Lung (tissue), 12 donors: ENCODE data around the gene DOCK1. TPM values are rescaled to one million over a fixed set of nuclear protein-coding genes. Genes with fewer than 3 reads are reported as not detected.

Experiments
- ATAC-seq: fragments of 200-7000 bp; cut with Tn5 transposase; one replicate; pipeline ENCODE4 v1.9.1; 2020; ENCODE audit warnings: moderate number of reproducible peaks; ENCODE audit not compliant: insufficient read depth, low FRiP score
- DNase-seq, 3 donors: peaks; one replicate each; pipeline ENCODE4 v3.0.0-alpha.2; 2013 to 2017
- H3K27ac ChIP-seq, 2 donors: one replicate each; pipeline ENCODE4 v1.5.1; 2013; ENCODE audit warnings: mild to moderate bottlenecking in 2 of 2, moderate library complexity in 2 of 2, control low read depth in 1 of 2, inconsistent platforms in 1 of 2, low read depth in 1 of 2, low read length in 1 of 2
- H3K27me3 ChIP-seq, 3 donors: one replicate each; pipeline ENCODE4 v1.5.1; 2013; ENCODE audit warnings: low read length in 2 of 3; ENCODE audit not compliant: control insufficient read depth in 3 of 3, insufficient read depth in 3 of 3
- H3K36me3 ChIP-seq, 4 donors: one replicate each; pipeline ENCODE4 v1.5.1; 2013; ENCODE audit warnings: low read length in 4 of 4, mild to moderate bottlenecking in 1 of 4, moderate library complexity in 1 of 4; ENCODE audit not compliant: control insufficient read depth in 4 of 4, insufficient read depth in 4 of 4
- H3K4me1 ChIP-seq, 5 donors: one replicate each; pipeline ENCODE4 v1.5.1; 2013; ENCODE audit warnings: low read length in 5 of 5, mild to moderate bottlenecking in 2 of 5, moderate library complexity in 1 of 5; ENCODE audit not compliant: control insufficient read depth in 5 of 5, insufficient read depth in 5 of 5
- H3K4me3 ChIP-seq: one replicate; pipeline ENCODE4 v1.5.1; 2013; ENCODE audit warnings: mild to moderate bottlenecking, control low read depth, moderate library complexity
- H3K9ac ChIP-seq, 2 donors: one replicate each; pipeline ENCODE4 v1.5.1; 2013; ENCODE audit warnings: low read length in 2 of 2, control low read depth in 1 of 2; ENCODE audit not compliant: insufficient read depth in 1 of 2
- H3K9me3 ChIP-seq, 4 donors: one replicate each; pipeline ENCODE4 v1.5.1; 2013; ENCODE audit warnings: low read length in 3 of 4, mild to moderate bottlenecking in 1 of 4, moderate library complexity in 1 of 4; ENCODE audit not compliant: control insufficient read depth in 4 of 4, insufficient read depth in 3 of 4
- WGBS, 2 donors: extraction: QIAGEN DNeasy Blood & Tissue Kit; methylation state at CpG; one replicate each; pipeline ENCODE4 v1.1.7; 2013; 5-methylcytosine and 5-hydroxymethylcytosine counted together
- polyA plus RNA-seq, 2 donors: library from polyadenylated mRNA; stranded (reverse); fragments of 200-250 nt; gene quantifications; one replicate each; pipeline ENCODE4 v1.2.1, GENCODE V29; 2013
- total RNA-seq, 2 donors: library from RNA; depleted of rRNA in 1 of 2; stranded (reverse); fragments of >200 nt in 1 of 2; gene quantifications; one replicate each; pipeline ENCODE4 v1.2.1, GENCODE V29; 2014 to 2021
- TF ChIP-seq, protein P1 (sequence below): IDR thresholded peaks from 2 replicates; pipeline ENCODE4 v1.5.1; 2012; ENCODE audit warnings: mild to moderate bottlenecking; ENCODE audit errors: control extremely low read depth, extremely low read depth
- donor health status: control.
- donor health status: control.
- donor health status: Bipolar disorder and iron deficiency.
- donor health status: healthy.
- donor health status: DM: yes; HTN: yes; CAD: no.

Gene DOCK1
- total and polyA plus RNA-seq, 4 donors, result 11.2 to 102 (median 30.5) TPM

DNA sequence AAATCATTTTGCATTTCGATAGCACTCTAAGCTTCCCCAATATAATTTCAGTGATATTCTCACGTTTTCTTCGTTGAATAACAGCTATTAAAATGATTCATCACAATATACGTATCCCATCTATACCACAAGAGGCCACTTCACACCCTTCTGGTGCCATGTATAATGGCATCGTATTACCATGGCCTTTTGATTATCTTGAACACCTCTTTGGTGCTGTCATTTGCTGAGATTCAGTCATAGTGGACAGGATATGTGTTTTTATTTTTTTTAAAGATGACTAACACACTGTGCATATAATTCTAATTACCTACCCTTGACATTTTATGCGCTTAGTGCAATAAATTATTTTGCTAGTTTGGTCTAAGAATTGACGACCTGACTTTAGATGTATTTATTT lies 297.8 kb downstream of the DOCK1 start:
- Histone ChIP-seq H3K9ac (no peak overlapping the region), H3K27me3 (no peaks in the 10 kb centered on the region), H3K4me3 (no peak overlapping the region), H3K27ac (no peak overlapping the region), H3K9me3 (no peaks in the 10 kb centered on the region), H3K4me1 (no peaks in the 10 kb centered on the region), H3K36me3 (peaks cover 1 to 5% (median 4%) of the 10 kb centered on the region in 4 donors)
- DNase-seq, result no peak
- TF ChIP-seq, protein P1, sequence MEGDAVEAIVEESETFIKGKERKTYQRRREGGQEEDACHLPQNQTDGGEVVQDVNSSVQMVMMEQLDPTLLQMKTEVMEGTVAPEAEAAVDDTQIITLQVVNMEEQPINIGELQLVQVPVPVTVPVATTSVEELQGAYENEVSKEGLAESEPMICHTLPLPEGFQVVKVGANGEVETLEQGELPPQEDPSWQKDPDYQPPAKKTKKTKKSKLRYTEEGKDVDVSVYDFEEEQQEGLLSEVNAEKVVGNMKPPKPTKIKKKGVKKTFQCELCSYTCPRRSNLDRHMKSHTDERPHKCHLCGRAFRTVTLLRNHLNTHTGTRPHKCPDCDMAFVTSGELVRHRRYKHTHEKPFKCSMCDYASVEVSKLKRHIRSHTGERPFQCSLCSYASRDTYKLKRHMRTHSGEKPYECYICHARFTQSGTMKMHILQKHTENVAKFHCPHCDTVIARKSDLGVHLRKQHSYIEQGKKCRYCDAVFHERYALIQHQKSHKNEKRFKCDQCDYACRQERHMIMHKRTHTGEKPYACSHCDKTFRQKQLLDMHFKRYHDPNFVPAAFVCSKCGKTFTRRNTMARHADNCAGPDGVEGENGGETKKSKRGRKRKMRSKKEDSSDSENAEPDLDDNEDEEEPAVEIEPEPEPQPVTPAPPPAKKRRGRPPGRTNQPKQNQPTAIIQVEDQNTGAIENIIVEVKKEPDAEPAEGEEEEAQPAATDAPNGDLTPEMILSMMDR, result no peak
- ATAC-seq, result no peak
- 93 to 94% methylated on average over 7 of the region's 7 CpGs for WGBS, 2 donors

DNA sequence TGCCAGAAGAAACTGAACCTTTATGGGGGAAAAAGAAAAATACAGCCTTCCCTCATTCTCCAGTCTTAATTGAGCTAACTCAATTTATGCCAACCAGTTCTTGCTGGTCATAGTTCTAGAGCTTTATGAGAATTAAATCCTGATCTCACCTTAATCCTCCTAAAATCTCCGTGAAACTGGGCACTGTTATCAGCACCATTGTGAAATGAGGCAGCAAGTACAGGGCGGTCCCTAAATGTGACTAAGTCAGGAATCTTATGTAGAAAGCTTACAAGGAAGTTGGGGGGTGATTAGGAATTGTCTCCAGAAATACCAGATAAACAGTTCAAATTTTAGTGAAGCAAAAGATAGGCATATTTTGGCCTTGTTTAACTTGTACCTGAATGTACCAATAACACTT lies 301.9 kb downstream of the DOCK1 start:
- H3K4me3 ChIP-seq, result no peak overlapping the region
- peaks cover 0 to 7% (median 3%) of the 10 kb centered on the region in 4 donors for H3K36me3 ChIP-seq
- no peak for ATAC-seq
- H3K27ac ChIP-seq, result no peak overlapping the region
- H3K4me1 ChIP-seq, result no peaks in the 10 kb centered on the region
- no peaks in the 10 kb centered on the region for H3K27me3 ChIP-seq
- H3K9me3 ChIP-seq, result no peaks in the 10 kb centered on the region
- TF ChIP-seq, protein P1, result no peak
- no peak for DNase-seq
- no peak overlapping the region for H3K9ac ChIP-seq
- WGBS, 2 donors, result 94 to 97% methylated on average over 2 of the region's 2 CpGs

DNA sequence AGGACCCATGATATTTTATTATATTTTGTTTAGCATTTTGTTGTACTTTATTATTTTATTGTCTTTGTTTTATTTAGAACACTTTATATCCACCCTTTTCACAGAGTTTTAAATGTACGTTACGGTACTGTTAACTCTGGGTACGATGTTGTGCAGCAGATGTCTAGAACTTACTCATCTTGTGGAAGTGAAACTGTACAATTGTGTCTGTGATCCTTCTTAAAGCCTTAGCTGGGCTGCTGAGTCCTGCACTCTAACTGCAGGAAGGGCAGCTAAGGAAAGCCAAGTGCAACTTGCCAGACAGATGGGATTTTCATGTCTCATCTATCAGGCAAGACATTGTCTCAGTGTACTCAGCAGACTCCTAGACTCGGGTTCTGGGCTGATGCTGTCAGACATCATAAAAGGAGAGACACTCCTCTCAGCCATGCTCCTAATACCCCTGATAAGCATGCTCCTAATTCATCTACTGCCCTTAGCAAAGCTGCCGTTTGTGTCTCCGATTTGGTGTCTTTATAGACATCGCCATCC lies 305.8 kb downstream of the DOCK1 start:
- 84 to 85% methylated on average over 7 of the region's 7 CpGs for WGBS, 2 donors

More for the DNA sequence above, 305.8 kb downstream of the DOCK1 start:
- H3K4me1 ChIP-seq, result no peaks in the 10 kb centered on the region
- TF ChIP-seq, protein P1, result no peak
- H3K9ac ChIP-seq, result no peak overlapping the region
- DNase-seq (no peak), ATAC-seq (no peak)
- no peaks in the 10 kb centered on the region for H3K27me3 ChIP-seq
- H3K4me3 ChIP-seq, result no peak overlapping the region
- H3K27ac ChIP-seq, result no peak overlapping the region
- peaks cover 0 to 7% (median 0%) of the 10 kb centered on the region in 4 donors for H3K36me3 ChIP-seq
- no peaks in the 10 kb centered on the region for H3K9me3 ChIP-seq
